Tibial artery (tissue), 4 donors: ENCODE results near the gene PIP4K2A.

Experiments
- DNase-seq, 2 donors: peaks; one replicate each; pipeline ENCODE4 v3.0.0-alpha.2; 2019
- H3K27ac ChIP-seq, 2 donors: fragments of 200-600 bp; sonication (generic) in 1 of 2; 1 replicate in 1 of 2; 2 replicates in 1 of 2; pipeline ENCODE4 v1.5.1; 2018 to 2019; ENCODE audit warnings: mild to moderate bottlenecking in 1 of 2
- H3K27me3 ChIP-seq, 2 donors: fragments of 200-600 bp; sonication (generic) in 1 of 2; one replicate each; pipeline versions ENCODE4 v1.5.1 to v1.6.0; 2016 to 2019
- H3K36me3 ChIP-seq, 3 donors: fragments of 200-600 bp; sonication (generic) in 2 of 3; one replicate each; pipeline ENCODE4 v1.5.1; 2016 to 2019; ENCODE audit warnings: mild to moderate bottlenecking in 2 of 3
- H3K4me1 ChIP-seq, 4 donors: fragments of 200-600 bp; sonication (generic) in 2 of 4; 1 replicate in 3 of 4; 2 replicates in 1 of 4; pipeline ENCODE4 v1.5.1; 2016 to 2019
- H3K4me3 ChIP-seq, 2 donors: fragments of 200-600 bp; sonication (generic) in 1 of 2; 1 replicate in 1 of 2; 2 replicates in 1 of 2; pipeline ENCODE4 v1.5.1; 2018 to 2019; ENCODE audit warnings: mild to moderate bottlenecking in 2 of 2
- H3K9me3 ChIP-seq, 3 donors: fragments of 200-600 bp; sonication (generic) in 1 of 3; one replicate each; pipeline ENCODE4 v1.5.1; 2016 to 2019
- CTCF ChIP-seq, 2 experiments: fragments of 200-600 bp in 1 of 2; fragments of 450-650 bp in 1 of 2; IDR thresholded peaks; one replicate each; pipeline ENCODE4 v1.5.1; 2017 to 2019; ENCODE audit warnings: antibody characterized with exemption in 2 of 2, mild to moderate bottlenecking in 1 of 2, moderate library complexity in 1 of 2
- intact Hi-C: fragments of 100-400 bp; cut with DNase I; formaldehyde crosslinking; loops from one replicate; pipeline ENCODE4 v1.15.0; 2023; ENCODE audit warnings: low total_unique reads

PIP4K2A gene

GRCh38 chr10:22712211-22712955 lies 2.0 kb downstream of the PIP4K2A start:
- H3K27me3 ChIP-seq, result no peaks in the 10 kb centered on the region
- no peaks in the 10 kb centered on the region for H3K36me3 ChIP-seq
- intact Hi-C loops, result loop anchor here (5.0 to 10.0 kb wide), 3 partner anchors 132 to 725 kb away; partner anchors contain the start of genes MSRB2 and OTUD1
- no peak for DNase-seq
- TF ChIP-seq CTCF (IDR thresholded peaks at IDR 0.05), result no peak
- H3K4me1 ChIP-seq, result peaks cover 0 to 42% (median 19%) of the 10 kb centered on the region in 4 donors
- no peaks in the 10 kb centered on the region for H3K9me3 ChIP-seq
- peak overlapping the region; percentile 97 to 98 for H3K4me3 ChIP-seq
- peak overlapping the region; percentile 84 to 86 for H3K27ac ChIP-seq

- no peaks in the 10 kb centered on the region for H3K27me3 ChIP-seq
- no peaks in the 10 kb centered on the region for H3K36me3 ChIP-seq
- intact Hi-C loops, result loop anchor here (5.0 to 10.0 kb wide), 3 partner anchors 133 to 726 kb away; partner anchors contain the start of genes MSRB2 and OTUD1
- peak overlapping the region in 1 of 2 donors; percentile 84 for H3K27ac ChIP-seq
- H3K9me3 ChIP-seq, result no peaks in the 10 kb centered on the region
- H3K4me1 ChIP-seq, result peaks cover 0 to 50% (median 19%) of the 10 kb centered on the region in 4 donors
- no peak for DNase-seq
- no peak for TF ChIP-seq CTCF (IDR thresholded peaks at IDR 0.05)
- H3K4me3 ChIP-seq, result peak overlapping the region; percentile 97 to 98
Observed at GRCh38 chr10:22711373-22711772, 3.0 kb downstream of the PIP4K2A start.

GRCh38 chr10:22710139-22710745 lies 4.1 kb downstream of the PIP4K2A start:
- intact Hi-C loops, result loop anchor here (5.0 to 10.0 kb wide), 3 partner anchors 135 to 727 kb away; partner anchors contain the start of genes MSRB2 and OTUD1
- peaks cover 0 to 55% (median 19%) of the 10 kb centered on the region in 4 donors for H3K4me1 ChIP-seq
- no peak for TF ChIP-seq CTCF (IDR thresholded peaks at IDR 0.05)
- peak overlapping the region; percentile 41 to 48 for H3K27ac ChIP-seq
- H3K4me3 ChIP-seq, result peak overlapping the region in 1 of 2 donors; percentile 26
- no peaks in the 10 kb centered on the region for H3K36me3 ChIP-seq
- DNase-seq, result no peak
- no peaks in the 10 kb centered on the region for H3K9me3 ChIP-seq
- H3K27me3 ChIP-seq, result no peaks in the 10 kb centered on the region

GRCh38 chr10:22708772-22709171 lies 5.6 kb downstream of the PIP4K2A start:
- peaks cover 0 to 63% (median 16%) of the 10 kb centered on the region in 4 donors for H3K4me1 ChIP-seq
- H3K27me3 ChIP-seq, result no peaks in the 10 kb centered on the region
- no peak overlapping the region for H3K4me3 ChIP-seq
- intact Hi-C loops, result loop anchor here (5.0 kb wide), 1 partner anchor 376 kb away; no protein-coding TSS in a partner anchor
- no peak for DNase-seq
- no peak for TF ChIP-seq CTCF (IDR thresholded peaks at IDR 0.05)
- no peak overlapping the region for H3K27ac ChIP-seq
- no peaks in the 10 kb centered on the region for H3K9me3 ChIP-seq
- H3K36me3 ChIP-seq, result no peaks in the 10 kb centered on the region

- Histone ChIP-seq H3K27ac (no peak overlapping the region), H3K4me1 (peaks cover 0 to 64% (median 6%) of the 10 kb centered on the region in 4 donors), H3K9me3 (no peaks in the 10 kb centered on the region), H3K27me3 (no peaks in the 10 kb centered on the region), H3K4me3 (no peak overlapping the region), H3K36me3 (no peaks in the 10 kb centered on the region)
- no peak for DNase-seq
- no peak for TF ChIP-seq CTCF (IDR thresholded peaks at IDR 0.05)
- intact Hi-C loops, result loop anchor here (5.0 kb wide), 1 partner anchor 373 kb away; no protein-coding TSS in a partner anchor
Observed at GRCh38 chr10:22705527-22705926, 8.9 kb downstream of the PIP4K2A start.
